Measurements from ENCODE around the gene GABPA.

The GABPA gene

GRCh38 chr21:25790122-25790877, 55.5 kb downstream of the GABPA start:
- 0 out of 2 replicates have a peak overlapping the region, but pooled peaks have one; percentile 33 for H3K27ac ChIP-seq
- no peak for TF ChIP-seq ZFX (IDR thresholded peaks at IDR 0.05; ENCODE audit: borderline replicate concordance)
- TF ChIP-seq CTCF (IDR thresholded peaks at IDR 0.05): peak; percentile 63

- TF ChIP-seq ZFX (IDR thresholded peaks at IDR 0.05; ENCODE audit: borderline replicate concordance) (no peak), CTCF (IDR thresholded peaks at IDR 0.05) (no peak)
- no peak overlapping the region for H3K27ac ChIP-seq
These were observed 56.1 kb downstream of the GABPA start for GRCh38 chr21:25790878-25791204.

- TF ChIP-seq CTCF (IDR thresholded peaks at IDR 0.05) (no peak), ZFX (IDR thresholded peaks at IDR 0.05; ENCODE audit: borderline replicate concordance) (no peak)
- H3K27ac ChIP-seq: no peak overlapping the region
These were observed 56.5 kb downstream of the GABPA start for GRCh38 chr21:25791319-25791718.

- TF ChIP-seq ZFX (IDR thresholded peaks at IDR 0.05; ENCODE audit: borderline replicate concordance) (no peak), CTCF (IDR thresholded peaks at IDR 0.05) (peak; percentile 99)
- no peak overlapping the region for H3K27ac ChIP-seq
These were observed 66.6 kb downstream of the GABPA start for GRCh38 chr21:25801217-25802014.

- no peak overlapping the region for H3K27ac ChIP-seq
- TF ChIP-seq ZFX (IDR thresholded peaks at IDR 0.05; ENCODE audit: borderline replicate concordance) (no peak), CTCF (IDR thresholded peaks at IDR 0.05) (no peak)
These were observed 71.3 kb downstream of the GABPA start for GRCh38 chr21:25806060-25806459.

- TF ChIP-seq ZFX (IDR thresholded peaks at IDR 0.05; ENCODE audit: borderline replicate concordance) (no peak), CTCF (IDR thresholded peaks at IDR 0.05) (no peak)
- H3K27ac ChIP-seq: no peak overlapping the region
These were observed 72.4 kb downstream of the GABPA start for GRCh38 chr21:25807191-25807590.

- no peak for TF ChIP-seq ZFX (IDR thresholded peaks at IDR 0.05; ENCODE audit: borderline replicate concordance)
- TF ChIP-seq CTCF (IDR thresholded peaks at IDR 0.05): no peak
- no peak overlapping the region for H3K27ac ChIP-seq
These were observed 74.2 kb downstream of the GABPA start for GRCh38 chr21:25809013-25809412.

Measured in 22Rv1 (cell line).